ENCODE results near the gene VASN. TPM values are rescaled to one million over a fixed set of nuclear protein-coding genes. Genes with fewer than 3 reads are reported as not detected.

Gene VASN
- total and polyA plus RNA-seq, 2 donors from 2014 or later = 75.7 to 82.7 TPM

DNA sequence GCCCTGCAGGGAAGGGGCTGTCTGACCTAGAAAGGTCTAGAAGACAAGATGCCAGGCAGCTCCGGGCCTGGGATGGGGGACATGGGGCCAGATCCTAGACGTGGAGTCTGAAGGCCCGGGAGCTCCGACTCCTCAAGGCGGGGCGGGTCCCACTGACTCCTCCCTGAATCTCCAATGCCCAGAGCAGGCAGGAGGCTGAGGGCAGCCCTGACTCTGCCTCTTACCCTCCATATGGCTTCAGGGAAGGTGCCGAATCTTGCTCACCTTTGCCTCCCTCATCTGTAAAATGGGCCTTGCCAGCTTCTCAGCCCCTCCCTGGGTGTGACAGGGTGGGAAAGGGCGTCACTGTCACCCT lies 14.8 kb downstream of the VASN start:
- Histone ChIP-seq H3K27ac (ENCODE audit: low read depth in 2 of 2, low read length in 2 of 2) (peak overlapping the region; percentile 23 to 57), H3K9me3 (ENCODE audit: control insufficient read depth in 2 of 3, insufficient read depth in 1 of 3, low read length in 3 of 3) (no peaks in the 10 kb centered on the region), H3K9ac (ENCODE audit: low read length in 3 of 3) (peak overlapping the region in 1 of 3 donors; percentile 0), H3K4me3 (ENCODE audit: low read length in 3 of 3) (no peak overlapping the region), H3K36me3 (ENCODE audit: control insufficient read depth in 2 of 3, insufficient read depth in 3 of 3, low read length in 3 of 3) (peaks cover 0 to 4% (median 2%) of the 10 kb centered on the region in 3 donors), H3K4me1 (ENCODE audit: control insufficient read depth in 2 of 3, insufficient read depth in 2 of 3, low read depth in 1 of 3, low read length in 3 of 3) (peaks cover 0 to 36% (median 0%) of the 10 kb centered on the region in 3 donors), H3K27me3 (ENCODE audit: control insufficient read depth, insufficient read depth, low read length) (no peaks in the 10 kb centered on the region)
- peak in 2 of 5 donors; percentile 56 to 81 for DNase-seq
- FAIRE-seq = no peak
- no peak for TF ChIP-seq CTCF (IDR thresholded peaks at IDR 0.05; ENCODE audit: borderline replicate concordance, extremely low read depth, insufficient read depth)
- intact Hi-C loops (cut with DNase I) = no loop called here

- peak in 2 of 5 donors; percentile 45 to 74 for DNase-seq
- no peak overlapping the region for H3K4me3 ChIP-seq (ENCODE audit: low read length in 3 of 3)
- peaks cover 0 to 4% (median 2%) of the 10 kb centered on the region in 3 donors for H3K36me3 ChIP-seq (ENCODE audit: control insufficient read depth in 2 of 3, insufficient read depth in 3 of 3, low read length in 3 of 3)
- H3K9me3 ChIP-seq (ENCODE audit: control insufficient read depth in 2 of 3, insufficient read depth in 1 of 3, low read length in 3 of 3) = no peaks in the 10 kb centered on the region
- H3K27me3 ChIP-seq (ENCODE audit: control insufficient read depth, insufficient read depth, low read length) = no peaks in the 10 kb centered on the region
- intact Hi-C loops (cut with DNase I) = no loop called here
- H3K4me1 ChIP-seq (ENCODE audit: control insufficient read depth in 2 of 3, insufficient read depth in 2 of 3, low read depth in 1 of 3, low read length in 3 of 3) = peaks cover 0 to 33% (median 0%) of the 10 kb centered on the region in 3 donors
- H3K9ac ChIP-seq (ENCODE audit: low read length in 3 of 3) = peak overlapping the region in 1 of 3 donors; percentile 0
- FAIRE-seq = no peak
- H3K27ac ChIP-seq (ENCODE audit: low read depth in 2 of 2, low read length in 2 of 2) = peak overlapping the region; percentile 51 to 75
- TF ChIP-seq CTCF (IDR thresholded peaks at IDR 0.05; ENCODE audit: borderline replicate concordance, extremely low read depth, insufficient read depth) = no peak
These were observed 15.4 kb downstream of the VASN start for GRCh38 chr16:4386951-4387565.

DNA sequence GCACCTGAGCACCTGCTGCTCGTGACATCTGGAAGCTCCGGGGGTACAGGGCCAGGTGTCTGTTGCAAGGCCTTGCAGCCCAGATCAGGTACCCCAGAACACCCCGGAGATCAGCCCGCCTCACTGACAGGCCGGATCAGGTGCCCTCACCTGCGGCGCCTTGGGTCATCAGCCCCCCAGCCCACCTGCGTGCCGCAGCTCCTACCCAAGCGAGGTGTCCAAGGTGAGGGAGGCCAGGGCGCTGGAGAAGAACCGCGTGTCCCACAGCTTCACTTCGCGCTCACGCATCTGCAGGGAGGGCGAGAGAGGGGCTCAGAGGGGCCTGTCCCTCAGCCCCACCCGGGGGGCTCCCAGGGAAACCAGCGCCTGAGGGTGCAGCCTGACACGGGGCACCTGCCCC lies 16.1 kb downstream of the VASN start:
- no peak for TF ChIP-seq CTCF (IDR thresholded peaks at IDR 0.05; ENCODE audit: borderline replicate concordance, extremely low read depth, insufficient read depth)
- peaks cover 0 to 32% (median 0%) of the 10 kb centered on the region in 3 donors for H3K4me1 ChIP-seq (ENCODE audit: control insufficient read depth in 2 of 3, insufficient read depth in 2 of 3, low read depth in 1 of 3, low read length in 3 of 3)
- H3K36me3 ChIP-seq (ENCODE audit: control insufficient read depth in 2 of 3, insufficient read depth in 3 of 3, low read length in 3 of 3) = peaks cover 0 to 4% (median 2%) of the 10 kb centered on the region in 3 donors
- no peak overlapping the region for H3K4me3 ChIP-seq (ENCODE audit: low read length in 3 of 3)
- no peaks in the 10 kb centered on the region for H3K27me3 ChIP-seq (ENCODE audit: control insufficient read depth, insufficient read depth, low read length)
- peak overlapping the region; percentile 51 to 75 for H3K27ac ChIP-seq (ENCODE audit: low read depth in 2 of 2, low read length in 2 of 2)
- H3K9ac ChIP-seq (ENCODE audit: low read length in 3 of 3) = no peak overlapping the region
- DNase-seq = peak in 2 of 5 donors; percentile 62 to 78
- intact Hi-C loops (cut with DNase I) = no loop called here
- H3K9me3 ChIP-seq (ENCODE audit: control insufficient read depth in 2 of 3, insufficient read depth in 1 of 3, low read length in 3 of 3) = no peaks in the 10 kb centered on the region
- no peak for FAIRE-seq
